Fibroblast of pulmonary artery (primary cell): ENCODE data around the gene TMEM30B.

ENCODE experiments used
- DNase-seq: peaks from one replicate; pipeline ENCODE4 v3.0.0-alpha.2; 2010; ENCODE audit warnings: low read depth
- H3K4me3 ChIP-seq: replicated peaks from 2 replicates; pipeline ENCODE4 v1.5.1; 2011; ENCODE audit warnings: low read depth, mild to moderate bottlenecking, control low read depth, low read length, moderate library complexity
- CTCF ChIP-seq: IDR thresholded peaks from 2 replicates; pipeline ENCODE4 v1.5.1; 2011; ENCODE audit warnings: mild to moderate bottlenecking, control low read depth, low read length, inconsistent platforms; ENCODE audit errors: missing control alignments

The TMEM30B gene

DNA sequence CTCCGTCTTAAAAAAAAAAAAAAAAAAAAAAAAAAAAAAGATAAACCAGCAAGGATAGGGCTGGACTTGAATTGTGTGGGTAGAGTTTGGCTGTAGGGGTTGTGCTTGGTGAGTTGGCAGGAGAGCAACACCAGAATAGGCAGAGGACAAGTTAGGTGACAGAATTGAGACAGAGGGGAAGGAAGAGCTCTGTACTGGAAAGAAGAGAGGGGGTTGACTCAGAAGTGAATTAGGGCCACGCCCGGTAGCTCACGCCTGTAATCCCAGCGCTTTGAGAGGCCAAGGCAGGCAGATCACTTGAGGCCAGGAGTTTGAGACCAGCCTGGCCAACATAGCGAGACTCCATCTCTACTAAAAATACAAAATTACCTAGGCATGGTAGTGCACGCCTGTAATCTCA, 6.1 kb upstream of the TMEM30B start:
- H3K4me3 ChIP-seq, result no peak overlapping the region
- no peak for DNase-seq
- no peak for TF ChIP-seq CTCF

- TF ChIP-seq CTCF, result no peak
Observed at GRCh38 chr14:61285364-61285763, 4.2 kb upstream of the TMEM30B start.

DNA sequence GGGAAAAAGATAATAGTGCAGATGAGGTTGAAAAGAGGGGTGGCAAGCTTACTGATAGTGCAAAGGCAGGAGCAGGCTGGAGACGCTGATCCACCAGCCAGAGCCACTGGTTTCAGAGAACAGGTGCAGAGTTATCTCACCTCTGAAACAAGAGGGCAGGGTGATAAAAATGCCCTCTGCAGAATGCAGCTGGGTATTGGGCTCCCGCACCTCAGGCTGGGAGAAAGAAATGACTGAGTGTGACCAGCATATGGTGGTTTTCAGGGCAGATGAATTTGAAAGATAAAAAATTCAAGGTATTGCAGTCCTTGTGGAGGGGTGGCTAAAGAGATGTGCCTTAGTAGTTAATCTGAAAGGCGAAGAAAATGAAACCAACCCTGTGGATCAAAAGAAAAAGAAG, 2.9 kb upstream of the TMEM30B start:
- no peak for TF ChIP-seq CTCF
- DNase-seq, result no peak
- H3K4me3 ChIP-seq, result no peak overlapping the region

More at GRCh38 chr14:61285364-61285763, 4.2 kb upstream of the TMEM30B start:
- no peak for DNase-seq
- no peak overlapping the region for H3K4me3 ChIP-seq

DNA sequence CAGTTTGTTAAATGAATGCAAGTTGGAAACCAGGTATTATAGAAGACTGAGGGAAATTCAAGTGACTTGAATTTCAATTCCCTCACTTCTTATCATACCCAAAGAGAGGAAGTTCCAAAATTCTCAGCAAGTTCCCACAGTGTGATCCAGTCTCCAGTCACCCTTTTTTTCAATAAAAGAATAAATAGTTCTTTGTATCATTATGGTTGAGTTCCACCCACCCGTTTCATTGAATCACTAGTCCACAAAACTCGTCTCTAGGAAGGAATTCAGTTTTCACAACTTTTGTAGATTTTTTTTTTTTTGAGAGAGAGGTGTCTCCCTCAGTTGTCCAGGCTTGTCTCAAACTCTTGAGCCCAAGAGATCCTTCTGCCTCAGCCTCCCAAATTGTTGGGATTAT, 1.6 kb upstream of the TMEM30B start:
- DNase-seq, result no peak
- H3K4me3 ChIP-seq, result no peak overlapping the region
- no peak for TF ChIP-seq CTCF

GRCh38 chr14:61281948-61282275, 774 bp upstream of the TMEM30B start:
- H3K4me3 ChIP-seq, result no peak overlapping the region
- no peak for TF ChIP-seq CTCF
- no peak for DNase-seq

DNA sequence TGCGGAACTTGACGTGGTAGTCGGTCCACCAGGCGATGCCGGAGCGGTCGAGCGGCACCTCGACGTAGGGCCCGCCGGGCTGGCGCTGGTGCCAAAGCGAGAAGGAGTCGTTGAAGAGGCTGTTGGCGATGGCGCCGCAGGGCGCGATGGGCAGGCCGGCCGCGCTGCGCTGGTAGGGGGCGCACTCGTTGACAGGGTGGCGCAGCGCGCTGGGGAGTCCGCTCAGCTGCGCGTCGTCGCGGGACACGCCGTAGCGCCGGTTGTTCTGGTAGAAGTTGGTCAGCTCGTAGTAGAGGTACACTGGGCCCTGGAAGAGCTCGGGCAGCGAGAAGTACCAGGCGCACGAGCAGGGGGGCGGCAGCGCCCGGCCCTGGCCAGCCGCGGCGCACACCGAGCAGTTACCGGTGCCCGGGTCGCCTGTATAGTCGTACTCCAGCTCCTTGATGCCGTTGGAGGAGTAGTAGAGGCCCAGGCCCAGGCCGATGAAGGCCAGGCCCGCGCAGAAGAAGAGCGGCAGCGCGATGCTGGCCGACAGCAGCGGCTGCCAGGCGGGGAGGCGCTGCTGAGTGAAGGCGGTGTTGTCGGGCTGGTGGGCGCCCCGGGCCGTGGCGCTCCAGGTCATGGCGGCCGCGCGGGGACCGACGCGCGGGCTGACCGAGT, 482 bp downstream of the TMEM30B start:
- peak; percentile 36 for DNase-seq
- H3K4me3 ChIP-seq, result peak overlapping the region; percentile 24
- peak; percentile 4 for TF ChIP-seq CTCF

GRCh38 chr14:61280092-61280525, 1.0 kb downstream of the TMEM30B start:
- H3K4me3 ChIP-seq, result no peak overlapping the region
- TF ChIP-seq CTCF, result no peak
- DNase-seq, result no peak
